H9 (cell line): ENCODE data around the gene RNF111. TPM values are rescaled to one million over a fixed set of nuclear protein-coding genes. Genes with fewer than 3 reads are reported as not detected.

Source experiments
- DNase-seq: peaks from one replicate; pipeline ENCODE4 v3.0.0-alpha.2; 2017
- H2AFZ ChIP-seq: one replicate; pipeline ENCODE4 v1.6.1; 2013; ENCODE audit warnings: mild to moderate bottlenecking, low read length, control low read depth, moderate library complexity
- H2AK5ac ChIP-seq: 2 replicates; pipeline ENCODE4 v1.6.1; 2013; ENCODE audit warnings: low read length, control low read depth, mixed read lengths; ENCODE audit not compliant: insufficient read length
- H2BK120ac ChIP-seq: one replicate; pipeline ENCODE4 v1.6.1; 2013; ENCODE audit warnings: low read depth, mild to moderate bottlenecking, low read length, control low read depth, inconsistent platforms; ENCODE audit not compliant: poor library complexity, severe bottlenecking
- H2BK12ac ChIP-seq: 2 replicates; pipeline ENCODE4 v1.6.1; 2013; ENCODE audit warnings: low read length, control low read depth, mixed read lengths, low read depth; ENCODE audit not compliant: insufficient read length
- H2BK15ac ChIP-seq: 2 replicates; pipeline ENCODE4 v1.6.1; 2013; ENCODE audit warnings: low read depth, low read length, control low read depth
- H2BK20ac ChIP-seq: one replicate; pipeline ENCODE4 v1.6.1; 2013; ENCODE audit warnings: low read depth, mild to moderate bottlenecking, low read length, control low read depth, inconsistent platforms; ENCODE audit not compliant: poor library complexity, severe bottlenecking
- H2BK5ac ChIP-seq: 2 replicates; pipeline ENCODE4 v1.6.1; 2013; ENCODE audit warnings: low read length, control low read depth, mixed read lengths; ENCODE audit not compliant: insufficient read length
- H3K14ac ChIP-seq: 2 replicates; pipeline ENCODE4 v1.6.1; 2013; ENCODE audit warnings: low read length, control low read depth; ENCODE audit not compliant: insufficient read depth
- H3K18ac ChIP-seq: 2 replicates; pipeline ENCODE4 v1.6.1; 2013; ENCODE audit warnings: low read depth, mild to moderate bottlenecking, mixed read lengths, low read length, control low read depth; ENCODE audit not compliant: insufficient read length
- H3K23ac ChIP-seq: 2 replicates; pipeline ENCODE4 v1.6.1; 2013; ENCODE audit warnings: low read length, control low read depth, mixed read lengths, low read depth; ENCODE audit not compliant: insufficient read length
- H3K23me2 ChIP-seq: 2 replicates; pipeline ENCODE4 v1.6.1; 2013; ENCODE audit warnings: low read depth, mild to moderate bottlenecking, mixed read lengths, low read length, control low read depth; ENCODE audit not compliant: insufficient read length, poor library complexity, severe bottlenecking
- H3K27ac ChIP-seq: 2 replicates; pipeline ENCODE4 v1.5.1; 2013; ENCODE audit warnings: low read length, control low read depth, mixed read lengths, low read depth; ENCODE audit not compliant: insufficient read length
- H3K27me3 ChIP-seq: 2 replicates; pipeline ENCODE4 v1.6.1; 2013; ENCODE audit warnings: low read length, control low read depth, inconsistent platforms; ENCODE audit not compliant: insufficient read depth
- H3K4ac ChIP-seq: 2 replicates; pipeline ENCODE4 v1.6.1; 2013; ENCODE audit warnings: low read depth, mild to moderate bottlenecking, control low read depth, inconsistent platforms, low read length, moderate library complexity
- H3K4me1 ChIP-seq: 2 replicates; pipeline ENCODE4 v1.6.1; 2013; ENCODE audit warnings: low read length, control low read depth, inconsistent platforms; ENCODE audit not compliant: insufficient read depth
- H3K4me2 ChIP-seq: 2 replicates; pipeline ENCODE4 v1.6.1; 2013; ENCODE audit warnings: low read length, control low read depth, mixed read lengths; ENCODE audit not compliant: insufficient read length, insufficient read depth
- H3K56ac ChIP-seq: 2 replicates; pipeline ENCODE4 v1.6.1; 2013; ENCODE audit warnings: low read depth, mild to moderate bottlenecking, mixed read lengths, low read length, control low read depth; ENCODE audit not compliant: insufficient read length
- H3K79me1 ChIP-seq: 2 replicates; pipeline ENCODE4 v1.6.1; 2013; ENCODE audit warnings: low read depth, mild to moderate bottlenecking, moderate library complexity, low read length, control low read depth, inconsistent platforms; ENCODE audit not compliant: insufficient read depth, poor library complexity, severe bottlenecking
- H3K79me2 ChIP-seq: 2 replicates; pipeline ENCODE4 v1.6.1; 2013; ENCODE audit warnings: low read length, control low read depth, inconsistent platforms; ENCODE audit not compliant: insufficient read depth
- H3K9ac ChIP-seq: 2 replicates; pipeline ENCODE4 v1.6.1; 2013; ENCODE audit warnings: low read length, control low read depth, mixed read lengths; ENCODE audit not compliant: insufficient read length; ENCODE audit errors: extremely low read depth
- H3K9me3 ChIP-seq: one replicate; pipeline ENCODE4 v1.6.1; 2013; ENCODE audit warnings: low read depth, low read length, inconsistent platforms; ENCODE audit not compliant: control insufficient read depth
- H3T11ph ChIP-seq: one replicate; pipeline ENCODE4 v1.6.1; 2013; ENCODE audit warnings: mild to moderate bottlenecking, low read length, control low read depth, inconsistent platforms
- H4K20me1 ChIP-seq: one replicate; pipeline ENCODE4 v1.6.1; 2013; ENCODE audit not compliant: control insufficient read depth, insufficient read length, insufficient read depth
- H4K5ac ChIP-seq: 2 replicates; pipeline ENCODE4 v1.6.1; 2013; ENCODE audit warnings: low read depth, mild to moderate bottlenecking, mixed read lengths, low read length, control low read depth; ENCODE audit not compliant: insufficient read length
- H4K8ac ChIP-seq: replicated peaks from 2 replicates; pipeline ENCODE4 v1.6.1; 2013; ENCODE audit warnings: low read length, control low read depth, mixed read lengths, low read depth; ENCODE audit not compliant: insufficient read length
- H4K91ac ChIP-seq: 2 replicates; pipeline ENCODE4 v1.6.1; 2013; ENCODE audit warnings: low read depth, mild to moderate bottlenecking, moderate library complexity, mixed read lengths, low read length, control low read depth; ENCODE audit not compliant: insufficient read length
- H3K27ac Mint-ChIP-seq, 3 experiments: 2 replicates in 2 of 3; 3 replicates in 1 of 3; pipeline ENCODE4 v1.8.0; 2020 to 2021; ENCODE audit warnings: mixed read lengths in 3 of 3, mild to moderate bottlenecking in 1 of 3, moderate library complexity in 1 of 3
- H3K27me3 Mint-ChIP-seq: 2 replicates; pipeline ENCODE4 v1.8.0; 2021; ENCODE audit warnings: low read depth, mild to moderate bottlenecking, moderate library complexity, mixed read lengths
- H3K36me3 Mint-ChIP-seq, 3 experiments: 2 replicates in 2 of 3; 3 replicates in 1 of 3; pipeline ENCODE4 v1.8.0; 2020 to 2021; ENCODE audit warnings: low read depth in 3 of 3, mixed read lengths in 3 of 3; ENCODE audit not compliant: insufficient read depth in 1 of 3
- H3K4me1 Mint-ChIP-seq, 2 experiments: 2 replicates each; pipeline ENCODE4 v1.8.0; 2020; ENCODE audit warnings: mixed read lengths in 2 of 2
- H3K4me3 Mint-ChIP-seq, 2 experiments: 2 replicates in 1 of 2; 3 replicates in 1 of 2; pipeline ENCODE4 v1.8.0; 2020 to 2021; ENCODE audit warnings: mild to moderate bottlenecking in 2 of 2, mixed read lengths in 2 of 2, moderate library complexity in 1 of 2
- H3K9me3 Mint-ChIP-seq, 2 experiments: 2 replicates in 1 of 2; 3 replicates in 1 of 2; pipeline ENCODE4 v1.8.0; 2020; ENCODE audit warnings: mild to moderate bottlenecking in 2 of 2, mixed read lengths in 2 of 2, moderate library complexity in 1 of 2
- CTCF ChIP-seq: fragments of 200-600 bp; sonication (generic); conservative IDR thresholded peaks from 3 replicates; pipeline ENCODE4 v1.8.0; 2021; ENCODE audit warnings: antibody characterized with exemption, mild to moderate bottlenecking
- WGBS: extraction: QIAGEN DNeasy Blood & Tissue Kit; methylation state at CpG from one replicate; pipeline ENCODE4 v1.1.7; 2013; ENCODE audit warnings: missing lambda C conversion rate, low lambda C conversion rate, mixed read lengths; ENCODE audit not compliant: insufficient read length; ENCODE audit errors: extremely low coverage; 5-methylcytosine and 5-hydroxymethylcytosine counted together
- total RNA-seq: library from RNA; stranded (reverse); gene quantifications from 2 replicates; pipeline ENCODE4 v1.2.1, GENCODE V29; 2021

RNF111 gene
- total RNA-seq, 1 experiment from 2014 or later: 28.0 TPM

- Mint-ChIP-seq H3K27ac (peak overlapping the region in 1 of 3 experiments; percentile 67; a peak in 2 of 7 replicates), H3K27me3 (no peaks in the 10 kb centered on the region; the same call in 1 of the 2 replicates), H3K36me3 (peaks cover 45 to 88% (median 81%) of the 10 kb centered on the region in 3 experiments), H3K4me1 (peaks cover 11 to 25% of the 10 kb centered on the region in 2 experiments), H3K9me3 (no peaks in the 10 kb centered on the region), H3K4me3 (no peak overlapping the region)
- Histone ChIP-seq H3K23me2 (no peaks in the 10 kb centered on the region), H2BK120ac (no peak overlapping the region), H2AK5ac (no peak overlapping the region), H3K14ac (no peak overlapping the region), H2AFZ (no peak overlapping the region), H2BK15ac (no peak overlapping the region), H4K91ac (no peak overlapping the region), H3K9ac (no peak overlapping the region), H3K79me2 (no peaks in the 10 kb centered on the region), H3K23ac (no peak overlapping the region), H3K9me3 (no peaks in the 10 kb centered on the region), H4K5ac (no peak overlapping the region), H2BK20ac (no peak overlapping the region), H2BK12ac (no peak overlapping the region), H3K4ac (no peak overlapping the region), H3T11ph (no peak overlapping the region), H3K4me2 (no peak overlapping the region), H3K56ac (no peak overlapping the region), H4K8ac (no peak overlapping the region), H3K18ac (no peak overlapping the region), H2BK5ac (no peak overlapping the region), H3K4me1 (no peaks in the 10 kb centered on the region), H3K79me1 (no peaks in the 10 kb centered on the region), H4K20me1 (no peaks in the 10 kb centered on the region), H3K27me3 (no peaks in the 10 kb centered on the region), H3K27ac (no peak overlapping the region)
- no CpG with 5 or more reads among the region's 2 CpGs for WGBS
- no peak for TF ChIP-seq CTCF
- no peak for DNase-seq
Measured at GRCh38 chr15:59137566-59137965, 150.1 kb downstream of the RNF111 start.
